ENCODE data around the gene SH3PXD2A.

GRCh38 chr10:103870516-103870915 lies 15.1 kb upstream of the SH3PXD2A start:
- TF ChIP-seq CTCF (IDR thresholded peaks at IDR 0.05) (no peak), POLR2A (IDR thresholded peaks at IDR 0.05) (no peak)

Measured in Peyer's patch (tissue), 4 donors.